Effector CD8-positive, alpha-beta T cell (primary cell): ENCODE measurements around the gene DLGAP5.

ENCODE experiments used
- DNase-seq: peaks from one replicate; lab custom pipeline; 2025; lab: John Stamatoyannopoulos, UW

DLGAP5 gene

DNA sequence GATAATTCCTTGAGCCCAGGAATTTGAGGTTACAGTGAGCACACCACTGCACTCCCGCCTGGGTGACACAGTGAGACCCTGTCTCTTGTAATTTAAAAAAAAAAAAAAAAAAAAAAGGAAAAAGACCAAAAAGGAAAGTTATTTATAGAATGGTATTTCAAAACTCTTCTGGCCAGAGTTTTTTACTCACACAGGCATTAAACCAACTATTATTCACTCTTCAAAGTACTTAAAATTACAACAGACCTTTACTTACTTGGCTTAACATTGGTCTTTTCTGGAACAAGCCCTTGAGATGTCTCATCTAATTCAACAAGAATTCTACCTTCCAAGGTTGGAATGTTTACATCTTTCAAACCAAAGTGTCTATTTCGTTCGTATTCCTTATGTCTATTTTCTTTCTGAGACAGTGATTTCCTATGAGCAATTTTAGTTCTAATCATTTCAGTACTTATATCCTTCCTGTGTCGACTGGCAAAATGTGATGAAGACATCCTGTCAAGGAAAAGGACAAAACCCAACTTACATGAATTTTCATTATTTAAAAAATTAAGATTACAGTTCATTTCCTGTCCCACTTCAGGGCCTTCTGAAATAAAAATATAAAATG is 2.6 kb downstream of the DLGAP5 start:
- no peak for DNase-seq

DNA sequence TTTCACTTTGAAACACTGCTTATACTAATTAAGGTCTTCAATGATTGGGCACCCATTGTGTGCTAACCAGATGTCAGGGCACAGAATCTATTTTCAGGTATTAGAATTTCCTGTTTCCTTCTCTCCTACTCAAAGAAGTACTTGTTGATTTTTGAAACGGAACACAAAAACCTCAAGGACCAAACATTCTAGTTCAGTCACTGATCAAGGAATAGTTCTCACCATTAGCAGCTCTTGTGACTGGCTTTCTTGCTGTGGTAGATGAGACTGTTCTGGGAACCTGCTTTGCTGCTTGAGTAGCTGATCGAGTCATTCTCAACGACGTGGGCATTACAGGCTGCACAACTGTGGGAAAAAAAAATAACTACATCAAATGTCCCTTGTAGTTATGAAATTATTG is 11.0 kb downstream of the DLGAP5 start:
- no peak for DNase-seq

DNA sequence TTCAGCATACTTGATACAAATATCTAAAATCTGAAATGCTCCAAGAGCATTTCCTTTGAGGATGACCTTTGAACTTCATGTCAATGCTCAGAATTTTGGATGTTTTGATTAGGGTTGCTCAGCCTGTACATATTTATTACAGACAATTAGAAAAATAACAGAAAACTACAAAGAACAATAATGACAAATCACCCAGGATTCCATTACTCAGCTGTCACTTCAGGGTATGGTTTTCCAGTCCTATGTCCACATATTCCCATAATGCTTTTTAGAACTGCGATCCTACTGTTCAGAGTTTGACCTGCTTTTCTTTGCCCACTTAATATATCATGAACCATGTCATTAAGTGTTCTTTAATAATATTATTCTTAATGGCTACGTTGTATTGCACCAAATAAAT is 11.4 kb downstream of the DLGAP5 start:
- DNase-seq: no peak

DNA sequence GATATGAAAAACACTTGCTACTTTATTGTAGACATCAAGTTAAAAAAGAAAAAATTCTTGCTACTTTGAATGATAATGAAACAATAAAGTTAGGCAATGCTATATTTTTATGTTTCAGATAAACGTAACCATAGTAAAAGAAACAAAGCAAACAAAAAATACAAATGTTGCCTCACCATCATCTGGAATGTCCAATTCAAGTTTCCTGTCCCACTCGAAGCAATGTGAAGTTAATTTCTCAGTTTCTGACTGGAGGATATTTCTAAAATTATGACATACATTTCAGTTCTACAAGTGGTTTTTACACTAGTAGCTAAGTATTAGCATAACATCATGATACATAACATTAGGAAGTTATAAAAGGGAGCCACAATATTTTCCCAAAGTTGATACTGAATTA is 20.9 kb downstream of the DLGAP5 start:
- no peak for DNase-seq

DNA sequence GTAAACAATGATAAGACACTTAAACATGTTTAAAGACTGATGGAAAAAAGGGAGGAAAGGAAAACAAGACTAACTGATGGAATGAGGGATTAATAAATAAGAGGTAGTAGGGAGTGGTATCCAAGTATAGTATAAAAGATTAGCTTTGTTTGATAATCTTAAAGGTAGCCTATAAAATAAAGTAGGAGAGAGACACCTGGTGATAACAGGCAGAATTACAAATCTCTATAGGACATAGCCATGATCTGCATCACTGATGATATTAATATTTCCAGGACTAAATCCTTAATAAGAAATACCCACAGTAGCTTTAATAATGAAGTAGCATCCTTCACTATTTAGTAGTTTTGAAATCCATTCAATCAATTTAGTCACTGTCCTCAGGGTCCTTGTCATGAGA is 30.4 kb downstream of the DLGAP5 start:
- DNase-seq: no peak

DNA sequence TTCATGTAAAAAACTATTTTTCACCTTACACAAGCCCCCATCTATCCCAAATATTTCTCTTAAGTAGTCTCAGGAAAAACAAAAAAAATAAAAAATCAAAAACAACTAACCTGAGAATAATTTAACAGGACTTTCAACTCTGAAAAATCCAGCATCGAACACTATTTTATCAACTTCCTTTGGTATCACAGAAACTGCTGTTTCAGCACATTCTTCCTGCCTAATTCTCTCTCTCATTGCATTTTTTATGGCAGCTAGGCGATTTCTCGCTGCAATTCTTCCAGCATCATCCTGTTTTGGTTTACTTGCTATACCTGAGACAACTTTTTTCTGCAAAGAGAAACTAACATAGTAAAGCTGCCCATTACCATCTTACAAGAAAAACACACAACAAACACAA is 33.0 kb downstream of the DLGAP5 start:
- DNase-seq: no peak

DNA sequence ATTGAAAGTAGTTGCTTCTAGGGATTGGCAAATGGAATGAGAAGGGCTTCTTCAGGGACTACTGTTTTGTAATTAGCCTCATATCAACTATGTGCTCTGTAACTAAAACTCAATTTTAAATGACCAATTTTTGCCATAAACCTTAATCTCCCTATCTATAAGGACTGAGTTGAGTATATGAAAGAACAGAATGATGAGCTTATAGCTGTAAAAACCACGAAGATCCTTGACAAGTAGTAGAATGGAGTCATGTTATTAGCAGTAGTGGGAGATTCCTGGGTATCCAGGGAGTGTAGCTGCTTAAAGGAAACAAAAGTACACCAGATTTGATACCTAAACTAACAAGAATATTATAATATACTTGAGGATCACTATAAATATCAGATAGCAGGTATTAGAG is 34.3 kb downstream of the DLGAP5 start:
- no peak for DNase-seq

DNA sequence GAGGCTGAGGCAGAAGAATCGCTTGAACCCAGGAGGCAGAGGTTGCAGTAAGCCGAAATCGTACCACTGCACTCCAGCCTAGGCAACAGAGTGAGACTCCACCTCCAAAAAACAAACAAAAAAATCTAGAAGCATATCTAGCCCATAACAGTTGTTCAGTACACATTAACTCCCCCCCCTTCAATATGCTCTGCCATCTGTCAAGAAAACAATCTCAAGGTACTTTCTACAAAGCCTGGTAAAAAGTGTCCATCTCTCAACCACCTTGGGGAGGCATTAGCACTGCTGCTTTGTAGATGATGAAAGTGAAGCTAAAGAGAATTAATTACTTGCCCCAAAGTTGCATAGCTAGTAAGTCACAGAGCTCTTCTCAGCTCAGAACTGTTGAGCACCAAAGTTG is 37.4 kb downstream of the DLGAP5 start:
- no peak for DNase-seq

DNA sequence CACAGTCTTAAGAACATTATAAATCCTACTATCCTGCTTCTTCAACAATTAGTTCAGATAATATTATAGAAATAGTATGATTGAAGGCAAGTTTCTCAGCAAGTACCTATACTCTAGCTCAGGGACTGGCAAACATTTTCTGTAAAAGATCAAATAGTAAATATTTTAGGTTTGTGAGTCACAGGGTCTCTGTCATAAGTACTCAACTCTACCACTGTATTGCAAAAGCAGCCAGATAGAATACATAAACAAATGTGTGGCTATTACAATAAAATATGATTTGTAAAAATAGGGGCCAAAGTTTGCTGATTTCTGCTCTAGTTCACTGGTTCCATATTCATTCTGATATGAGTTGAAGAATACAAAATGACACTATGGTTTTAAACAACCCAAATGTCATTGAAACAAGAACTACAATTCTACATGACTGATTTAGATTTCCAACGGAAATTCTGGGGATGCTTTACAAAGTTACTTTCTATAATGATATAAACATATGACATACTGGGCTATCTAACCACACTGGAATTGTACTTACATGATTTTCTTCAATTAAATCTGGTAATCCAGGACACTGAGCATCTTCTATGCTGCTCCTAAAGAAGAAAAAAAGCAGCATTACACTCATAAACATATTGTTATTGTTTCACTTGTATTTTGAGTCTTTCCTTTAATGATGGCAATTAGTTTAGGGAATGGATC is 39.2 kb downstream of the DLGAP5 start:
- no peak for DNase-seq

DNA sequence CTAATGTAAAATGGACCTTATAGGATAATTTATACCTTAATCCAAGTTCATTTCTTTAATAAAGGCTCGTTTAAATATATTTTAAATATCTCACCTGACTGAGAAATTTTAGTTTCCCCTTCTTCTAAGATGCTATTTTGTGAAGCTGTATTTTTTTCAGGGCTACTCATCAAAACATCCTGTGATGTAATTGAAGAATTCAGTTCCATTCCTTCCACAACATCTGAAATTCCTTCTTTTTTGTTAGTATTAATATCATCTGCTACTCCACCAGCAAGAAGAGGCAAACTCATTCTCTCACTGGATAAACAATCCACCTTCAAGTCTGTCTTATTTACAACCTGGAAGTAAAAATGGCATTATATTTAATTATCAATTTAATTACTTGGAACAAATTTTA is 39.8 kb downstream of the DLGAP5 start:
- no peak for DNase-seq

DNA sequence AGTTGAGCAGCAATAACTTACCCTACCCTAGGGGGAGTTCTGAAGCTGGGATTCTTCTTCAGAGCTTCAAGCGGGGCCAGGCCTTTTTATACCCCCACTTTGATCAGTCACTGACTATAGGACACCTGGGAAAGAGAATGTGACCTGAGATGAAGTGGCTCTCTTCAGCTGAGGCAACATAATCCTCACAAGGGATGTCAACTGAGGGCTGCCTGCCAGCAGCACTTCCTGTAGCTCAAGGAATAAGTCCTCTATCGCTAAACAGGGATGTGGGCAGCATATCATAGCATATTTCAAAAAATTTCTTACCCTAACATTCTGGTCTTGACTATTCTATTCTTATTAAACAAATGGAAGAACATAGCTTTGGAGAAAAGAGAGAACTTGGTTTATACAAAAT is 45.0 kb downstream of the DLGAP5 start:
- no peak for DNase-seq

DNA sequence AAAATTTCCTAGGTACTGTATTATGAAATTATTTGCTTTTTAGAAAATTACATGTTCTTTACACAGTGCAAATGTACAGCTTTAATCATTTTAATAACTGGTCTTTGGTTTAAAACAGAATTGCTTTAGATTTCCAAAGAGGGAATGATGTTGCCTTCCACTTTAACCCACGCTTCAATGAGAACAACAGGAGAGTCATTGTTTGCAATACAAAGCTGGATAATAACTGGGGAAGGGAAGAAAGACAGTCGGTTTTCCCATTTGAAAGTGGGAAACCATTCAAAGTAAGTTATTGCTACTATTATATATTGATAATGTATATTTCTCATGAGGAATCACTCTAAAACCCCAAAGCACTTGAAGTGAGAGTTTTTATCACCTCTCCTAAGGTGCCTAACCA is 48.9 kb downstream of the DLGAP5 start:
- no peak for DNase-seq

DNA sequence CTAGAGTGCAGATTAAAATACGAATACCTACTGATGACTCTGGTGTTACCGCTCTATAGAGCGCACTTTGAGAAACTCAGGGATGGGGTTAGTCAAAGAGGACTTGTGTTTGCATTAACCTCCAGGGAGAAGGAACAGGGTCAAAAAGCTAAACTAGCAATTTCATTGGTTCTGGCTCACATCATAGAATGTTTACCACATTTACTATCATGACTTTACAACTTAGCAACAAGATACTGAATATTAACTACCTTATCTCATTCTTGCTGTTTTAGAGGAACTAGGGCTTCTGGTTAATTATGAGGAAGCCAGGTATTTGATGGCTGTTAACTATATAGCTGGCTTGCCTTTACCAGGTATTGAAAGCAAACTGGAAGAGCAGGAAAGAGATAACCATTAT is 49.6 kb downstream of the DLGAP5 start:
- no peak for DNase-seq

DNA sequence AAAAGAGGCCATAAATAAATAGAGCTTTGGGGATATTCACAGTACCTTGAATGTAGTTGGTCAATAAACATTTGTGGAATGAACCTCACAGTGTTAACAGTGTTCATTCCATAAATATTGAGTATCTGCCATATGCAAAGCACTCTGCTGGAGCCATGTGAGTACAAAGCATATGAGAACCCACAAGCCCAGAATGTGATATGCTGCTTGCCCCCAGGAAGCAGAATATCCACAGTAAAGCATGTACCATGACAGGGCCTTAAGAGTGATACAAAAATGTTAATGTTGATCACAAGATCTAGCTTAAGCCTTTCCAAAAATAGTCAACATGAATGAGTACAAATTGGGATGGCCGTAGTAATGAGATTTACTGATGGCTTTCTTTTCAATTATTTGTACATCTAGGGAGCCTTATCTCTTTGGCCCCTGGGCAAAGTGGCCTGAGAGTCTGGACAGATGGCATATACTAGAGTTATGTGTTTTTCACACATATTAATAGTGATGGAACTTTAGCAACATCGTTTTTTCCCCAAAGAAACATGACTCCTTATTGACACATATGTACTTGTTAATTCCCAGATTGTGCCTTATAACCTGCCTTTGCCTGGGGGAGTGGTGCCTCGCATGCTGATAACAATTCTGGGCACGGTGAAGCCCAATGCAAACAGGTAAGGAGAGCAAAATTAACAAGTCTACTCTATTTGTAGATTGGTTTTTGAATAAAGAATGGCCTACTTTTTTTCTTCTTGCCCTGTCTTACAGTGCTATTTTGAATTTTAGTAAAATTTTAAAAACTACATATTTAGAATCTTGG is 51.5 kb downstream of the DLGAP5 start:
- DNase-seq: no peak

DNA sequence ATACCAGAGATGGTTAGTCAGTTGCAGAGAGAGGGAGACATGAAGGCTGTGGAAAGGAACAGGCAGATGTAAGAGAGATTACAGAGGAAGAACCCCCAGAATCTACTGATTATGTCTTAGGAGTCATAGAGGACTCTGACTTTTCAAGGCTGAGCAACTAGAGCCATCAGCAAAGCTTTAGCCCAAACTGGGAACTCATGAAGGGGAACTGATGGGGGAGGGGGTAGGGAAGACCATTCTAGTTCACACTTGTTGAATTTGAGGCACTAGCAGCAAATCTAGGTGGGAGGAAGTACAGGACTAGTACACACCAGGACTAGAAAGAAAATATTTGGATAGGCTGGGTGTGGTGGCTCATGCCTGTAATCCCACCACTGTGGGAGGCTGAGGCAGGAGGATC is 52.2 kb downstream of the DLGAP5 start:
- no peak for DNase-seq

DNA sequence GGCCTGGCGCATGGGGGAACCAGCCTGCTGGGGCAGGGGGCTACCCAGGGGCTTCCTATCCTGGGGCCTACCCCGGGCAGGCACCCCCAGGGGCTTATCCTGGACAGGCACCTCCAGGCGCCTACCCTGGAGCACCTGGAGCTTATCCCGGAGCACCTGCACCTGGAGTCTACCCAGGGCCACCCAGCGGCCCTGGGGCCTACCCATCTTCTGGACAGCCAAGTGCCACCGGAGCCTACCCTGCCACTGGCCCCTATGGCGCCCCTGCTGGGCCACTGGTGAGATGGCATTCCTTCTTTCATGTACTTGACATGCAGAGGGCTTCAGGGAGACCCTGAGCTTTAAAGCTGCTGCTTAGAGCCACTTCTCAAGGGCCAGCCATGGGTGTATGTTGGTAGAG is 53.3 kb downstream of the DLGAP5 start:
- DNase-seq: no peak

DNA sequence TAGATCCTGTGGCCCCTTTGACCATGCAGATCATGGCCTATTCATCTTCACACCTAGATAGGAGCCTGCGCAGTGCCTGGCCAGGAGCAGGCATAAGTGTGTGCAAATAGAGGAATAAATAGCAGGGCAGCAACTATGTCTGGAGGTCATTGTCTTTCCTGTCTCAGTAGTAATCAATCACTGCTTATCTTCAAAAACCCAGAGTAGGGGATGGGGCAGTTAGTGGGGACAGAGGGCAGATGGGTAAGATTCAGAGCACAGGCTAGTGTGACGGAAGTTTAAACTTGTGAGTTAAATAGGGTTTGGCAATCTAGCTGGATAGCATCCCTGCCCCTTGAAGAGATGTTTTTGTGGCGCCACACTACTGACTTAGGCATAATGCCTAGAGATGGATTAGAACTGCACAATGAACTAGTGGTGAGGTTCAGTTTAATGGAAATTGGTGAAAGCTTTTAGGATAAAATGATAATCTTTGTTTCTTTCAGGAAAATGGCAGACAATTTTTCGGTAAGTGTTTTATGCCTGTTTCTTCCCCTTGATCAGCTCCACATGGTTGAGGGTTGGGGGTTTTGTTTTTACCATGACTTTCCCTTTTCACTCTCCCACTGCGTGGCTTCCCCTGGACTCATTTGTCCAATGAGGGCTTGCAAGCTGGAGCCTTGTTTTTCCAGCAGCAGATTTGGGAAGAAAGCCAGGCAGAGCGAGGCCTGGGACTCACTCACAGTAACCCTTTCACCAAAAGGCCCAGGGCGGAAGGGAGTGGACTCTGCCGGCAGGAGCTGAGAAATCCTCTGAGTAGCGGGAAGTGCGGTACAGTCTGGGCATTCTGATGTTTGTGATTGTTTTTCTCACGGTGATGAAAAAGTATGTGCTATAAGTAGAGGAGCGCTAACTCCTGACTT is 54.2 kb downstream of the DLGAP5 start:
- DNase-seq: no peak

DNA sequence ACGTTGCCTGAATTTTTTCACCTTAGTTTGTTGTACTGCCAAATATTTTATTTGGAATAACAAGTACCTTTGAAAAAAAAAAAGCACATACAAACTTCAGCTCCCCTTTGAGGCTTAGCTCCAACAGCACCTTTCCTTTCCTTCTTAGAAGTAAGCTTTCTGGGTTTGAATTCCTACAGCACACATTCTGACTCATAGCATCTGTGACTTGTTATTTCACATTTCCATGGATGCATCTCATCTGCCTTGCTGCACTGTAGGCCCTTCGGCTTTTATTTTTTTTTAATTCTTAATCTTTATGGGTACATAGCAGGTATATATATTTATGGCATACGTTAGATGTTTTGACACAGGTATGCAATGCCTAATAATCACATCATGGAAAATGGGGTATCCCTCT is 55.1 kb downstream of the DLGAP5 start:
- no peak for DNase-seq

DNA sequence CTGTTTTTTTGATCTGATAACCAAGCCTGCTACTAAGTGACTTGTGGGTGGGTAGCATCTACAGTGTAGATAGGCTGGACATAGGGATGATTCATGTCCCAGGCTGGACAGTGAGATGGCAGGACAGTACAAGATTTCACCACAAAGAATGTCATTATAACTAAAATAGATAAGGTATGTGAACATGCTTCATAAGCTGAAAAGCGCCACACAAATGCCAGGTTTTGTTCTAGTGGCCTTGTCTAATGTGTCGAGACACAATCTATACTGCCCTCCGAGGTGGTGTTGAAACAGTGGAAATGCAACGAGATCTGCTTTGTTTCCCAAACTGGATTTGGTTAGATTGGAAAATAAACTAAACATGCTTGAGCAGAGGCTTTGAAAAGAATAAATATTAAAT is 58.0 kb downstream of the DLGAP5 start:
- no peak for DNase-seq

DNA sequence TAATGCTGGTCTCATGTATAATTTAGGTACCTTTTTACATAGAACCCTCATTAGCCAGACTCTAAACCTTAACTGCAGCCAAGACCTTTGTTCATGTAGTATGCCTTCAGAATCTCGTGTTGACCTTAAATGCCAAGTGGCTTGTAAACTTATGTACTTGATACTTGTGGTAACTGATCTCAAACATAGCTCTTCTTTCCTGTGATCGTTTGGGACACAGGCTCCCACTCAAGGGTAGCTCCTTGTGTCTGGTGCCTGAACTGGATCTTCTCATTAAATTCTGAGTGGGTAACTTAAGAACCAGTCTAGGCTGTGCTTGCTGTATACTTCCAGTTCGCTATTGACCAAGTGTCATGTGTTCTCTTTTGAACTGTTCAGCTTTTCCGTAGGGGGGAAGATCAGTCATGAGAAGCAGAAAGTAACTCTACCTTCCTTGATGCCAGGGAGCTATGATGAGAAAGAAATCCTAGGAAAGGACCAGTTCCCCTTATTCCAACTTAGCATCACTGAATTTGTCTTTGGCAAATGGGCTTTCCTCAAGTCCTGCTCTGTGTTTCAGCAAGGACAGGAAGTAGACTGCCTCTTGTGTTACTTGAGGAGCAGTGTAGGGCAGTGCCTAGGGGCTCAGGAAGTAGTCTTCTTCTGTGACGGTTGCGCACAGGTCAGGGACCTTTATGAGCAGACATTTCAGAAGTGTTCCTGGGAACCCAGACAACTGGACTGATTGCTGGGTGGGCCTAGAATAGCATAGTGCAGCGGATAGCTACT is 59.8 kb downstream of the DLGAP5 start:
- DNase-seq: no peak

DNA sequence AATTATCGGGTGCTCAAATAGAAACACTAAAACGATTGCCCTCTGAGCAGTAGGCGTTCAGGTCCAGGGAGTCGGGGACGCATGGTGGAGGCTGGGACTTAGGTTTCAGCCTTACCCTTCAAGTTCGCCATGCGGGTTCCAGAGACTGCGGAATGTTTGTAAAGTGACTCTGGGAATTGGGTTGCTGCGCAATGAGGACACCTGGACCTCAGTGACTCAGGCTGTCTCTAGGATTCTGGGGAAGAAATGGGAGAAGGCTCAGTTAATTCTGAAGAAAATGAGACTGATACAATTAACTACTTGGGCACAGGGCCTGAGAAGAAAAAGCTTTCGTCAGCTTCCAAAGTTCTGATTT is 61.2 kb downstream of the DLGAP5 start:
- DNase-seq: no peak
